Bone marrow (tissue), 2 donors: ENCODE data around the gene IGSF21.

Source experiments
- DNase-seq, 2 donors: peaks; one replicate each; lab custom pipeline; 2025; lab: John Stamatoyannopoulos, UW

The IGSF21 gene

DNA sequence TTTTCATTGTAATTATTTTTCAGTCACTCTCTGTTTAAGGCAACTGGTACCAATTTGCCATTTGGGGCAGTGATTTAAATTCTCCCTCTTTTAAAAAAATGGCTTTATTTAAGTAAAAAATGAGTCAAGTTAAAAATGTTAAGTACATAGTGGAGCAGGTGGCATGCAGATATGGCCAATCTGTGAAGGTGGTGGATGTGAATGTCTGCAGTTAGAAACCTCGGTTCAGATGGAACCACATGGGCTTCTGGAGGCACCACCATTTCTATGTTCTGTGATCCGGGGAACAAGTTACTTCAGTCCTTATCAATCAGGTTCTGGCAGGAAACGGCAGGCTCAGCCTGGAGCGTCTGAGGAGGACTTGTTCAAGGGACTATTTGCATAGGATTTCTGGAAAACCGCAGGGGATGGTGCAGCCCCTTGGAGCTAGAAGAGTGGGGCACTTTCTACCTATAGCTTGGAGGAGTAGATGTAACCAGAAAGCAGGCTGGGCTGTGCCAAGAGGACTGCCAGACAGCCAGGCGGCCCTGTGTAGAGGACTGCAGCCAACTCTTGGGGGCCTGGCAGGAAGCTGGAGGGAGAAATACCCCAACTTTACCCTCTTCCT, 12.3 kb downstream of the IGSF21 start:
- no peak for DNase-seq

DNA sequence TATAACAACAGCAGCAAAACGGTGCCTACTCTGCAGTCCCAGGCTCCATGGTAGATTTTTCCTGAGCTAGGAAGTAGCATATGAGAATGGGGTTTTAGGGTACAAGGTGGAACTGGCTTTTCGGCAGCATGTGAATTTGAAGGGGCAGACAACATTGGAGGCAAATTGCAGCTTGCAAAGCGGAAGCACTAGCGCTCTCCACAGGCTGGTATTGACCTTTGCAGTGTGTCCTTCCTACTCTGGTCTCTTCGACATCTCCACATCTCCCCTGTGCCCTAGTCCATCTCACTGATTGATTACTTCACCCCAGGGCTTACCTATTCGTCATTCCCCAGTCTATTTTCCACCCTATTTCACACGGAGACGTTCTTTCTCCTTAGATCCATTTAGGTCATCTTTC, 13.0 kb downstream of the IGSF21 start:
- DNase-seq: no peak

DNA sequence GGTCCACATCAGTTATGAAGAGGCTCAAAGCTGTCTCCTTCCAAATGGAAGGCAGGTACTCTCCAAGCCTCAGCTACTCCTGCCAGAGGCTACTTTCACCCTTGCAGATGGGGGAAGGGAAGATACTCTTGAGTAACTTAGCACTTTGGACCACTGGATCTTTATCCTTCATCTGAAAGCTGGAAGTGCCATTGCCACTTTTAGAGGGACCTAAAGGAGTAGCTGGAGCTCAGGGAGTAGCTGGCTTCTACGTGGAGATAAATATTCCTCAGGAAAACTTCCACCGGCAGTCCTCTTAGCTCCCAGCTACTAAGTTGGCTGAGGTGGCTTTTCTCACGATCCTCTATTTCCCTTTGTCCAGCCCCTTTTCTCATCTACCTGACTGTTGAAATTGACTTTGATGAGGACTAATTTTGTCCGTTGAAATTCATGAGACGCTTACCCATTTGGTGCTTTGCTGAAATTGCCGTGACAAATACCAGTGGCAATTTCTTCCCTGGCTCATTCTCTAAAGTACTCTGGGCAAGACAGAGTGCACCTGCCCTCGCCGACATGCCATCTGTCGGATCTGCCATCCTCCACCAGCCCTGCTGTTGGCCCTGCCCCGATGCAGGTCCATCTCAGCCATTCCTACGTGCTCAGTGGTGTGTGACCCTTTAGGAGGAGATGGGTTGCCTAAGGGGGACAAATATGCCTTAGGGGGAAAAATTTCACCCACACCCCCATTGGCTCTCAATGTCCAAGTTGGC, 13.6 kb downstream of the IGSF21 start:
- DNase-seq: no peak

DNA sequence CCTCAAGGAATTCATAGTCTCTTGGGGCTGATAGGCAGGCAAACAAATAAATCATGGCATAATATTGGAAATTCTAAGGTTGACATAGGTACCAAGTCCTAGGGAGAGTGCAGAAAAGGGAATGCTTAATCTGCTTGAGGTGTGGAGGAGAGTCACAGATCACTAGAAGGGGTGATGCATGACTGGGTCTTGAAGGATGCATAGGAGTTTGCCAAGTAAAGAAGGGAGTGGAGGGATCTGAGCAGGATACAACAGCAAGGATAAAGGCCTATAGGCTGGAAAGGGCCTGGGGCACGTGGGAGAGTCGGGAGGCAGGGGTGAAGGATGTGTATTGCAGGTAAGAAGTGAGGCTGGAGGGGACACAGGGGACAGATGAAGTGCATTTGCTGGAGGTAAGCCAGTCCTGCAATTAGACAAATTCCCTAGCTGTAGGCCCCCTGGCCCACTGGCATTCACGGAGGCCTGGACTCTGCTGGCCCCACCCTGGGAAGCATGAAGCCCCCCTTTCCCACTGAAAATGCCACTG, 15.9 kb downstream of the IGSF21 start:
- no peak for DNase-seq

DNA sequence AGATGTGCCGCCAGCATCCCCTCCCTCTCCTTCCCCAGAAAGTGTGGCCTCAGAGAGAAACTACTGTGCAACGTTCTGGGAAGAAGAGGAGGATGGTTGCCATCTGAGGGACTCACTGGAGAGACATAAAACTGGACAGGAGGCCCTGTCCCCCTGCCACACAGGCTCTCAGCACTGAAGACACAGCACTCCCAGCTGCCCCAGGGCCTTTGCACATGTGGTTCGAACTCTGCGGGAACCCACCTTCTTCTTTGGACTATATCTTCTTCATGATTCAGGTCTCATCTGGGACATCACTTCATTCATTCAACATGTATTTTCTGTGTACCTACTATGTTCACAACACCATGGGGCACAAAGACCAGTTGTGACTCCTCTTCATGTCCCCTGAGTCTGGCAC, 17.4 kb downstream of the IGSF21 start:
- DNase-seq: no peak

DNA sequence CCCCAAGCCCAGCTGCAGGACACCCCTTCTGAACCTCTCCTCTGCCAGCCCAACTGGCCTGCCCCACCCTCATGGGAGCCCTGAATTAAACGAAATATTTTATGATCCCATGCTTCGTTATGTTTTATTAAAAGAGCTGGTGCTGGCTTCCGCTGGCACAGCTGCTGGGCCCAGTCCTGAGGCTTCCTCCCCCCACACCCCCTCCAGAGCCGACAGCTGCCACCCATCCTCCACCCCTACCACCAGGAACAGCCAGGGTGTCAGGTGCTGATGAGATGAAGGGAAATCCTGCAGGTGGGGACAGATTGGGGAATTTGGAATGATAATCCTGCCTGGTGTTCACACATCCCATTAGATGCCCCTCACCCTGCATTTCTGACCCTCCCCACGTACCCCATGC, 19.0 kb downstream of the IGSF21 start:
- no peak for DNase-seq

DNA sequence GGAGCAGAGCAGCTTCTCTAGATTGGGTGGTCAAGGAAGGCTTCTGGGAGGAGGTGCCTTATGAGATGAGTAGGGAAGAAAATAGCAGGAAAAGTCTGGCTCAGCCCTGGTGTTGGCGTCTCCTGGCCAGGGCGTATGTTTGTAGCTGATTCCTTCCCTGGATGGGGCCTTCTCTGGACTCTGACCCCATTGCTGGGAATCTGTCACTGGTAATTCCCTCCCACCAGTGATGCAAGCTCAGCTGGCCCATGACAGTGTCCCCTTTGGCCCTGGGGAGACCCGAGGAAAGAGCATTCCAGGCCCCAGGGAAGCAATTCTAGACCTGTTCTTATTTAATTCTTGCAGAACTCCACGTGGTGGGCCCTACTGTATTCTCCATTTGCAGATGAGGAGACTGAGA, 20.7 kb downstream of the IGSF21 start:
- DNase-seq: no peak

DNA sequence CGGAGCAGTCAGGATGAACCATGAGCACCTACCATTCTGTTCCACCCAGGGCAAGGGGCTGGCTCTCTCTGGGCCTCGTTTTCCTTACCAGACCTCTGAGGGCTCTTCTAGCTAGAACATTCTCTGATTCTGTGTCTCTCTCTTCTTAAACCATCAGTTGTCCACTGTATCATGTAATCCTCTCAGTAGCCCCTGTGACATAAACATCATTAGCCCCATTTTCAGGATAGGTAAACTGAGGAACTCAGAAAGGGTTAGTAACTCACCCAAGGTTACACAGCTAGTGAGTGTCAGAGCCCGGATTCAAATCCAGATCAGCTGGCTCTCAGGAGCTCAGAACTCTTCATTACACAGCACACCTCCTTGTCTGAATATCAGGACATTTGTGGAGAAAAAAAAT, 22.8 kb downstream of the IGSF21 start:
- no peak for DNase-seq

DNA sequence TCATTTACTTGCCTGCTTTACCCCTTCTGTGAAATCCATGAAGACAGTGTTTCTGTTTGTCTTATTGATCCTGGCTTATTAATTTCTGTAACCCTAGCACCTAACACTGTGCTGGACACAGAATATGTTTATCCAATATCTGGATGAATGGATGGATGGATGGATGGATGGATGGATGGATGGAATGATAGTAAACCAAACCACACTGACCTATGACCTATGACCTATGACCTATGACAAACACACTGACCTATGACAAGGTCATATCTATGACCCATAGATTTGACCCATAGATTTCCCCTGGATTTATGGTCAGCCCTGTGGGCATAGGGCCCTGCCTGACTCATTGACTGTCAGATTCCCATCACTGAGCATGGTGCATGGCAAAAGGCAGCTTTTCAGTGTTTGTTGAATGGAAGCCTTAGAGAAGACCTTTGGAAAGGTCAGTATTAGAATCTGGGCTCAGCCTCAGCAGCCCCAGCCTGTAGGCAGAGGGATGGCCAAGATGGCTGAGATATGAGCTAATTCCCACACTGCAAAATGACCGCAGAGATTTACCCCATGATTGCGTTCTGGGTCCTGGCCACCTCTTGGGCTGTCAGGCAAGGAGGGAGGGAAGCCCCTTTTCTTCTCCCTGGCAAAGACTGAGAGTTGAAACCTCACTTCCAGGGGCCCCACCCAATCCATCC, 24.6 kb downstream of the IGSF21 start:
- DNase-seq: no peak

DNA sequence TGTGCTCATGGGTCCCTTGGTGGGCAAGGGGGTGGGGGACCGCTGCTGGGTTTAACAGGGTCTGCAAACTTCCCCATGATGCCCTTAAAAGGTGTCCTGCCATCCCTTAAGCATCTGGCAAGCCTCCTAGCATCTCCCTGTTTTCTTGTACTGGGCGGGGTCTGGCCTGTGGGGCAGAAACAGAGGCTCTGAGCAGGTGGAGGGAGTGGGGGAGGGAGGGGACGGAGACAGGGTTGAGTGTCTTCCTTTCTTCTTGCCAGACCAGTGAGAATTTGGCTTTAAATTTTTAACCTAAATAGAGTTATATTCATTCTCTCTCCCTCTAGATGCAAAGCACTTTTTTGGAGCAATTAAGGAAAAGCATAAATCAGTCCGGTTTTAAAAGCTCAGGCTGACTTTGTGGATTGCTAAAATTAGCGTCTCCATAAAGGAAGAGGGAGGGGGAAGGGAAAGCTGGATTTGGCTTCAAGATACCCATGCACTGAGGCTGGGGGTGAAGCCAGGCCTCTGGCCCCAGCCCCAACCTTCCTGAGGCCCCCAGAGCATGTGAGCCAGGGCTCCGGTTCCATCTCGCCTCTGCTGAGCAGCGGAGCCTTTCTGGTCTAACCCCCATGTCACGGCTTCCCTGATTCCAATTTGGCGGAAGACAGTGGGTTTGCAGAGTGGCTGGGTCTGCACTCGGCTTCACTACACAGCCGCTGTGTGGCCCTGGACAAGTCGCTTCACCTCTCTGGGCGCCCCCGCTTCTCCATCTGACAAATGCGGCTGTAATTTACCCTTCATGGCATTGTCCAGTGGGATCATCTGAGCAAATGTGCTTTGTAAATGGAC, 25.3 kb downstream of the IGSF21 start:
- DNase-seq: no peak

DNA sequence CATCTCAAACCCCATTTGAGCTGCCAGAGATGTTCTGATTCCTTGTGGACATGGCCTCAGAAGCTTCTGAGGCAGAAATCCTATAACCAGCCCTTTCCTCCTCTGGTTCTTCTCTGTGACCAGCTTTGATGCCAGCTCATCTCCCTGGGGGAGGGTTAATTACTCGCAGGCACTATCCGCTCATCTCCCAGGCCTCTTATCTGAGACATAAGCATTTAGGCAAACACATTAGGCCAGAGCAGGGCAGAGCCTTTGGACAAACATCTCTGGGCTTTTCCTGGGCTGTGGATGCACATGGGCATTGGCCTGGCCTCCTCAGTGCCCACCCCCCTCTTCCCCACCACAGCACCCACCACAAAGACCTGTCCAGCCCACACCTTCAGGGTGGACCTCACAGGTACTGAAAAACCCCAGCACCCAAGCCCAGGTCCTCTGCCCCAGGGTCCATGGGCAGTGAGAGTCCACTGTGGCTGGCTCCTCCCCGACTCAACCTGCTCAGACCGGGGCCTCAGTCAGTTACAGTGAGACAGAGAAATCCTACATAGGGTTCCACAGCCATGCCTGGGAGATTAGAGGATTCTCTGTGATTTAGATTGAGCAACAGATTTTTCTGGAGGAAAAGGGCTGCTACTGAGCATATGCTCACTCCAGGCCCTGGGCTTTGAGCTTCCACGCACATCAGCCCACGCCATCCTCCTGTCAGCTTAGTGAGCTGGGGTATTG, 26.9 kb downstream of the IGSF21 start:
- DNase-seq: no peak

DNA sequence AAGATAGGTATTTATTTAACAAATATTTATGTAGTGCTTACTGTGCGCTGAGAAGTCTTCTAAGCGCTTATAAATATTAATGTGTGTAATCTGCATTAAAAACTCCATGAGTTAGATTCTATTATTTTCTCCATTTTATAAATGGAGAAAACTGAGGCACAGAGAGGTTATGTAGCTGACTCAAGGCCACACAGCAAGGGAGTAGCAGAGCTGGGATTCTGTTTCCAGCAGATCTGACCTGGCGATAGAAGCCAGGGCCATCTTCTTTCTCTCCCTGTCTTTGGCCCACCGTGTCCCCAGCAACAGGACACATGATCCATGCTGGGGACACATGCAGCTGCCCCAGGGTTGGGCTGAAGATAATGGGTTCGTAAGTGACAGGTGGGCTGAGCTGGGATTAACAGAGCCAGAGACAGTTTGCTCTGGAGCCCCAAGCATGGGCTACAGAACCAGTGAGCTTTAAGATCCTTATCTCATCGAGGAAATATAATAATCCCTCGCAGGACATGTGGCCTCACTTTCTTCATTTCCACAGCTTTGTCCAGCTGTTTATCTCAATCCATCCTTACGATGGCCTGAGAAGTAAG, 30.3 kb downstream of the IGSF21 start:
- DNase-seq: no peak

DNA sequence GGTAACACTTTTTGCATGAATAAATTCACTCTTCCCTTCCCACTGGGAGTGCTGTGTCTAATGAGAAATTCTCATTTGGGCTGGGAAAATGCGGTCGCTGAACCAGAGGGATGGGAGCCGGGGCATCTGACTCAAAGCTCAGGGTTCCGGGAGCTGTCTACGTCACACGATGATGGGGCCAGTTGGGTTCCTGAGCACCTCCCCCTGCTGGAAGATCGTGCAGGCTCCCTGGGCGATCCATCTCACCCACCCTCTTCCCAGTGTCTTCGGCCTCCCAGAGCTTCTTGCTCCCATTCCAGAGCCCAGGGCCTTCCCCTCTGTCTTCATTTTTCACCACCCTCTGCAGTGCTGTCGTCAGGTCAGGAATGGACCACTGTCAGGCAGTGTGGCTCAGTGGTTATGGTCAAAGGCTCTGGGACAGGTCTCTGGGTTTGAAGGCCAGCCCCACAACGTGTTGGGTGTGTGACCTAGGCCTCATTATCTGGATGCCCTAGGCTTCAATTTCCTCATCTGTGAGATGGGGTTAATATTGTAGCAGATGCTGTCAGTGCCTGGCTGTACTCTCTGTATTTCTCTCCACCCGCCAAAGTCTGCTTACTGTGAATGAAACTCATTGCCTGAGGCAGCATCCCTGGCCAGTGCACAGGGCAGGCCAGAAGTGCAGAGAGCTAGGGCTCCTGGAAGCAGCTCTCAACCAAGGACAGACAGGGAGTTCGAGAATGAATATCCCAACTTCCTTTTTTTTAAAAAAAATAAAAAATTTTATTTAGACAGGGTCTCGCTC, 31.8 kb downstream of the IGSF21 start:
- DNase-seq: no peak

DNA sequence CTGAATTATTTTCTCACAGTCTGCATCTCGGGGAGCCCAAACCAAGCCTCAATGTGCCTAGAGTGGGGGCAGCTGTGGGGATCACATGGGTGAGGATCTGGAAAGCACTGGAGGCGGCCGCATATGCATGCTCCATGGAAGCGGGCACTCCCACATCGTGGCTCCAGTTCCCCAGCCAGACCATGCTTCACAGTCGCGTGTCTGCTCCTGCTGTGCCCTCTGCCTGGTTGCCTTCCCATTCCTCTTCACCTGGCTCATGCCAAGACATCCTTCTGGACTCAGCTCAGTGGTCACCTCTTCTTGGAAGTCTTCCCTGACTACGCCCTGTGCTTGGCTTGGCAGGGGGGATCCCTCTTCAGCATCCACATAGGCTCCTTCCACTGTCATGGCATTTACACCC, 32.8 kb downstream of the IGSF21 start:
- no peak for DNase-seq

DNA sequence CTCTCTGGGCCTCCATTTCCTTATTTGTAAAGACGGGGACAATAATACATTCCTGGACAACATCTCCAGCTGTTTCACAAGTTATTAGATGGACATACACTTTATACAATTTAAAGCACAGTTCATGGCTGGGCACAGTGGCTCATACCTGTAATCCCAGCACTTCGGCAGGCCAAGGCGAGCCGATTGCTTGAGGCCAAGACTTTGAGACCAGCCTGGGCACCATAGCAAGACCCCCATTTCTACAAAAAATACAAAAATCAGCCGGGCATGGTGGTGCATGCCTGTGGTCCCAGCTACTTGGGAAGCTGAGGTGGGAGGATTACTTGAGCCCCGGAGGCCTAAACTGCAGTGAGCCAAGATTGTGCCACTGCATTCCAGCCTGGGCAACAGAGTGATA, 34.1 kb downstream of the IGSF21 start:
- DNase-seq: no peak

DNA sequence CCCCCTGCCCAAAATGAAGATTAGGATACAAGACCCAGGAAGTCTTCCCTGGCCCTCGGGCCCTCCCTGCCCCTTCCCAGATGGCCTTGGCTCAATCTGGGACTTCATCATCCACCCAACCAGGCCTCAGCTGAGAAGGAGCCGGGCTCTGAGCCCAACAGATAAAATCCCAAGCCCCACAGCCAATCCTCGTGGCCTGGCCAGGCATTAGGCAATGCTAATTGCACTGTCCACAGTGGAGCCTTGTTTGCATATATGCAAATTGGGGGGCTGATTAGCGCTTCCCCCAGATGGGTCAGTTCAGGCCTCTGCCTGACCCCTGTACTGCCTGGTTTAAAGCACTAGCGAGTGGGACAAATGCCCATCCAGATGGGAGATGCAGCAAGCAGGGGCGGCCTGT, 34.9 kb downstream of the IGSF21 start:
- no peak for DNase-seq

DNA sequence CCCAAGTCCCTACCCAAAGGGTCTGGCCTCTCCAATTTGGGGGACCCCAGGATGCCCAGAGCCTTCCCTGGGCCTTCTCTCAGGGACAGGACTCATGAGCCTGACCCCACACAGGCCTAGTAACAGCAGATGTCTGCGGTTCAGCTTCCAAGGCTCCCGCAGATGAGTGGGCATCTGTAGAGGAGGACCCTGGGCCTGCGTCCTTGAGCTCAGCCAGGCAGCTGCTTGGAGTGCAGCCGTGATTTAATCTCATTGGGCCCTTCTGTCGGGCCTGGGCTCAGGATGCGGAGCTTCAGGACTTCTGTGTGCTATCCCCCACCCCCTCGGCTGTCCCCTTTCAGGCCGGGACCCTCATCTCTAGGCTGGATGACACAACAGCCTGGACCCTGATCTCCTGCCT, 35.4 kb downstream of the IGSF21 start:
- DNase-seq: no peak

DNA sequence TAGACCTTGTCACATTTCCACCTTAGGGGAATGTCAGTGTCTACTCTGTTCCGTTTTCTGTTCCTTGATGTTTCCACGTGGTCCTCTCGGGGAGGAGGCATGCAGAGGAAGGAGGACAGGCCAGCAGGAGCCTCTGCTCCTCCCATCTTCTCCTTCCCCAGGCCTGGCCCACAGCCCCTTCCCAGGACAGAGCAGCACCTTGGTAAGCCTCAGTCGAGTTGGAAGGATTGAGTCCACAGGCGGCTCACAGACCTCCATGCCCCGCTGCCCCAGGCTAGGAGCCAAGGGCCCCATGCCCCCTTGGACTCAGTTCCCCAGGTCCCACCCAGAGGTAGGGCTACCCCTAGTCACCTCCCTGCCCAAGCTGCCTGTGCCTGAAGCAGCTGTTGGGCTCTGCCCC, 36.5 kb downstream of the IGSF21 start:
- no peak for DNase-seq

DNA sequence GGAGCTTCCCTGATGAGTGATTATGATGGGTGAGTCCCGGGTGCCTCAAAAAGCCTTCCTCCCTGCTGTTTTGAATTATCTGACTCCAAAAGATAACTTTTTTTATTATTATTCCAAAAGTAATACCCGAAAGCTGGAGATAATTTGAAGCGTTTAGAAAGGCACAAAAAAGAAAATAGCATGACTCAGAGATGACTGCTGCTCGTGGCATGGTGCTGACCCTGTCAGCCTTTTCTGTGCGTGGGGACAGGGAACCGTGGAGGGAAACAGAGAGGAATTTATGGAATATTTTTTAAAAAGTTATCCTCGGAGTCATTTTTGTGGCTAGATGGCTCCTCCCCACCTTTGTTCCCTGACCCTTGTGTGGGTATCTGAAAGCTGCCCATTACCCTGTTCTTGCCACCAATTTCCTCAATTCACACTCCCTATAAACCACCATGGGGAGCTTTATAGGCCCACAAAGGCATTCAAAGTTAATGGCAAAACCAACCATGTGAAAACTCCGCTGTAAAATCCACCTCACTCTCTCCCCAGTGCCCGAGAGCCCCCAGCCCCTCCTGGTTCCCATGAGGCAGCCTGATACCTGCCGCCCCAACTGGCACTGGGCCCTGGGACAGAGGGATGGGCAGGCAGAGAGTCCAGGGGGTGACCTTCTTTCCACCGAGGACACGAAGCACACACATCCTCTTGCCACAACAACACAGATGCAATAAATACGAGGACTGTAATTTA, 37.5 kb downstream of the IGSF21 start:
- no peak for DNase-seq
